AG04449 (cell line): ENCODE measurements around the gene SATB1.

Experiments used
- CTCF ChIA-PET: fragments of 350-600 bp; formaldehyde crosslinking; extraction: SDS; loops from one replicate; lab custom pipeline; 2021; ENCODE audit warnings: antibody characterized with exemption; lab: Yijun Ruan, JAX
- POLR2A ChIA-PET: fragments of 400-600, 350-600 bp; formaldehyde crosslinking; extraction: SDS; loops from one replicate; lab custom pipeline; 2020; ENCODE audit warnings: antibody characterized with exemption, inconsistent platforms; lab: Yijun Ruan, JAX
- DNase-seq: peaks from one replicate; pipeline ENCODE4 v3.0.0-alpha.2; 2010; ENCODE audit warnings: low read depth, low spot score
- H3K4me3 ChIP-seq: 2 replicates; pipeline ENCODE4 v1.5.1; 2011; ENCODE audit warnings: low read depth, mild to moderate bottlenecking, control low read depth, low read length
- TF ChIP-seq, protein P1 (sequence below): IDR thresholded peaks from one replicate; pipeline ENCODE4 v1.5.1; 2011; ENCODE audit warnings: mild to moderate bottlenecking, moderate library complexity, low read length, control low read depth, inconsistent platforms; ENCODE audit not compliant: insufficient read depth; ENCODE audit errors: missing control alignments

The SATB1 gene

DNA sequence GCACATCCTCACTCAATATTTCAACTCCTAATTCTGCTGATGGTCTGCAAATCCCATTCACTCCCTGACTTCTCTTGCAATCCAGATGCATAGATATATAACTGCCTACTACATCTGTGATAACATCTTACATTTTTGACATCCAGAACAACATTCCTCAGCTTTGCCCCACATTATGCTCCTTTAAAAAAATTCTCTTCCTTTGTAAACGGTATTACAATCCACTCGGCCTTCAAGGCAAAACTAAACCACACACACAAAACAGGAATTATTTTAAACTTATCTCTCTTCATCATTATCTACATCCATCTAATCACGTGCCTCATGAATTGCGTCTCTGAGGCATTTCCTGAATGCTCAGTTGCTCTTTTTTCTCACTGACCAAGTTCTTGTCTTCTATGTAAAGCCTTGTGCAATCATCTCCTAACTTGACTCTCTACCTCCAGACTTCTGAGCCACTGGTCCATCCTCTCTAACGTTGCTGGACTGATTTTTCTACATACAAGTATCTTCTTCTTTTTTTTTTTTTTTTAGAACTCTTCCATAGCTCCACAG, 117.0 kb downstream of the SATB1 start:
- POLR2A ChIA-PET = no interaction called here

DNA sequence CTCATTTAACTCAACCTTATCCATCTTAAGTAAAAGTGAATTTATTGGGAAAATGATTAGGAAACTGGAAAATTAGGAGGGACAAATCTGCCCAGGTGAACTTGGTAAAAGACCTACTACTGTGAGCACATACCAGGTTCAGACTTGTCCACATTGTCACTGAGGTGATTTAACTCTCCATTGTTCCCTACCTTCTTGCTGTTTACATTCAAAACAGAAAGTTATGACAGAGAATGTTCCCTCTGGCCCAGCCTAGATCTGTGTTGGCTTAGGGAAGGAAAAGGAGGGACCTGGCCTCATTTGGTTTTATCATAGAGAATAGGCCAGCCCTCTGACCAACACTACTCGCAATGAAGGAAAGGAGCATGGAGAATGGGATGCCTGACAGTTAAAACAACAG, 117.6 kb downstream of the SATB1 start:
- ChIA-PET CTCF (no interaction called here), POLR2A (no interaction called here)
- TF ChIP-seq, protein P1, sequence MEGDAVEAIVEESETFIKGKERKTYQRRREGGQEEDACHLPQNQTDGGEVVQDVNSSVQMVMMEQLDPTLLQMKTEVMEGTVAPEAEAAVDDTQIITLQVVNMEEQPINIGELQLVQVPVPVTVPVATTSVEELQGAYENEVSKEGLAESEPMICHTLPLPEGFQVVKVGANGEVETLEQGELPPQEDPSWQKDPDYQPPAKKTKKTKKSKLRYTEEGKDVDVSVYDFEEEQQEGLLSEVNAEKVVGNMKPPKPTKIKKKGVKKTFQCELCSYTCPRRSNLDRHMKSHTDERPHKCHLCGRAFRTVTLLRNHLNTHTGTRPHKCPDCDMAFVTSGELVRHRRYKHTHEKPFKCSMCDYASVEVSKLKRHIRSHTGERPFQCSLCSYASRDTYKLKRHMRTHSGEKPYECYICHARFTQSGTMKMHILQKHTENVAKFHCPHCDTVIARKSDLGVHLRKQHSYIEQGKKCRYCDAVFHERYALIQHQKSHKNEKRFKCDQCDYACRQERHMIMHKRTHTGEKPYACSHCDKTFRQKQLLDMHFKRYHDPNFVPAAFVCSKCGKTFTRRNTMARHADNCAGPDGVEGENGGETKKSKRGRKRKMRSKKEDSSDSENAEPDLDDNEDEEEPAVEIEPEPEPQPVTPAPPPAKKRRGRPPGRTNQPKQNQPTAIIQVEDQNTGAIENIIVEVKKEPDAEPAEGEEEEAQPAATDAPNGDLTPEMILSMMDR = no peak
- no peak overlapping the region for H3K4me3 ChIP-seq
- no peak for DNase-seq

More for the DNA sequence above, 117.0 kb downstream of the SATB1 start:
- TF ChIP-seq, protein P1 = no peak
- CTCF ChIA-PET = no interaction called here
- DNase-seq = no peak
- no peak overlapping the region for H3K4me3 ChIP-seq

DNA sequence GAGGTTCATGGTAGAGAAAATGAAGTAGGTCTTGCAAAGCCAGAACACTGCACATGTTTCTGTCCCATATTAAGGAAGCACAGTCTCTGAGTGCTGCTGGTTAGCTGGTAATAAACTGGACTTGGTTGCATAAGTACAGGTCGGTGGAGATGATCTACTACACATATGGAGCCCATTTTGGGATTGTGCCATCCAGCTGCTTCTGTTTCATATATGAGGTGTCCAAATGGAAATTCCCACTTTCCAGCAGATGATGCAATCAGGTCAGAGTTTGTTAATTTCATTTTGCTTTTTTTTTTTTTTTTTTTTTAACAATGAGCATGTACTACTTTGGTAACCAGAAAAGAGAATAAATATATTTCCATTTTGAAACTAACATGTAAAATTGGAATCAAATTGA, 122.6 kb downstream of the SATB1 start:
- peak; percentile 14 for DNase-seq
- no peak overlapping the region for H3K4me3 ChIP-seq
- POLR2A ChIA-PET = interaction anchor here (0.8 kb wide), 1 partner anchor 66 kb away, joined by 3 read pairs; no protein-coding TSS in a partner anchor
- TF ChIP-seq, protein P1 = no peak
- CTCF ChIA-PET = no interaction called here

DNA sequence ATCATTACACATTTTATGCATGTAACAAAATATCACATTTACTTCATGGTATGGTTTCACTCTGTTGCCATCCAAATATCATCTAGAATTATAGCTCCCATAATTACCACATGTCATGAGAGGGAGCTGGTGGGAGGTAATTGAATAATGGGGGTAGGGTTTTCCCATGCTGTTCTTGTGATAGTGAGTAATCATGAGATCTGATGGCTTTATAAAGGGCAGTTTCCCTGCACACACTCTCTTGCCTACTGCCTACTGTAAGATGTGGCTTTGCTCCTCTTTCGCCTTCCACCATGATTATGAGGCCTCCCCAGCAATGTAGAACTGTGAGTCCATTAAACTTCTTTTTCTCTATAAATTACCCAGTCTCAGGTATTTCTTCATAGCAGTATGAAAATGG, 123.4 kb downstream of the SATB1 start:
- no peak for DNase-seq
- CTCF ChIA-PET = no interaction called here
- TF ChIP-seq, protein P1 = no peak

DNA sequence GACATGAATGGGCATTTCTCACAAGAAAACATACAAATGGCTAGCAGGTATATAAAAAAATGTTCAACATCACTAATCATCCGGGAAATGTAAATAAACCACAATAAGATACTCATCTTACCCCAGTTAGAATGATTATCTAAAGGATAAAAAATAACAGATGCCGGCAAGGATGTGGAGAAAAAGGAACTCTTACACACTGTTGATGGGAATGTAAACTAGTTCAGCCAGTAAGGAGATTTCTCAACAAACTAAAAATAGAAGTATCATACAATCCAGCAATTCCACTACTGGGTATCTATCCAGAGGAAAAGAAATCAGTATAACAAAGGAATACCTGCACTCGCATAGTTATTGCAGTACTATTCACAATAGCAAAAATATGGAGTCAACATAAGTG, 124.2 kb downstream of the SATB1 start:
- TF ChIP-seq, protein P1 = no peak
- ChIA-PET CTCF (no interaction called here), POLR2A (no interaction called here)
- no peak for DNase-seq
- H3K4me3 ChIP-seq = no peak overlapping the region

More for the DNA sequence above, 123.4 kb downstream of the SATB1 start:
- H3K4me3 ChIP-seq = no peak overlapping the region
- POLR2A ChIA-PET = interaction anchor here (0.8 kb wide), 1 partner anchor 65 kb away, joined by 3 read pairs; no protein-coding TSS in a partner anchor

DNA sequence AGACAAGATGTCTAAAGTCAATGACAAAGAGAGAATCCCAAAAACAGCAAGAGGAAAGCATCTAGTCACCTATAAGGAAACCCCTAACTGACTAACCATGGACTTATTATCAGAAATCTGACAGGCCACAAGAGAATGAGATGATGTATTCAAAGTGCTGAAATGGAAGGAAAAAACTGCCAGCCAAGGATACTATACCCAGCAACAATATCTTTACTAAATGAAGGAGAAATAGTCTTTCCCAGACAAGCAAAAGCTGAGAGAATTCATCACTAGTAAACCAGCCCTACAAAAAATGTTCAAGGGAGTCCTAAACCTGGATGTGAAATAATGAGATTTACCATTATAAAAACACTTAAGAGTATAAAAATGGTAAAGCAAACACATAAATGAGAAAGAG, 128.0 kb downstream of the SATB1 start:
- no peak overlapping the region for H3K4me3 ChIP-seq
- POLR2A ChIA-PET = no interaction called here
- DNase-seq = no peak
- TF ChIP-seq, protein P1 = no peak
- CTCF ChIA-PET = interaction anchor here (1.4 kb wide), 1 partner anchor 11 kb away, joined by 3 read pairs; no protein-coding TSS in a partner anchor
